IMR-90 (cell line): ENCODE results near the gene CCR5. TPM values are rescaled to one million over a fixed set of nuclear protein-coding genes. Genes with fewer than 3 reads are reported as not detected.

Experiments used
- ATAC-seq: fragments of 200-7000 bp; cut with Tn5 transposase; 2 replicates; pipeline ENCODE4 v1.9.1; 2020; ENCODE audit warnings: low read depth, mild to moderate bottlenecking, moderate library complexity
- BruUV-seq: library from RNA; stranded (reverse); fragments of 400-500 nt; replicated peaks from 2 replicates; lab custom pipeline; 2021; lab: Mats Ljungman, UMichigan
- CTCF ChIA-PET: fragments of 300-600 bp; formaldehyde crosslinking; extraction: SDS; loops from one replicate; lab custom pipeline; 2021; ENCODE audit warnings: antibody characterized with exemption; lab: Yijun Ruan, JAX
- POLR2A ChIA-PET: fragments of 300-600 bp; sonication (Branson Sonifier 250); formaldehyde crosslinking; loops from one replicate; lab custom pipeline; 2022; ENCODE audit warnings: antibody characterized with exemption; ENCODE audit not compliant: unreplicated experiment; lab: Charles Lee
- DNase-seq: peaks from one replicate; pipeline ENCODE4 v3.0.0; 2013
- H2AFZ ChIP-seq: replicated peaks from 2 replicates; pipeline ENCODE3; 2013; ENCODE audit warnings: low read length, mild to moderate bottlenecking; ENCODE audit not compliant: poor library complexity
- H2AK5ac ChIP-seq: 2 replicates; pipeline ENCODE4 v1.6.1; 2013; ENCODE audit warnings: low read depth, low read length, inconsistent platforms
- H2AK9ac ChIP-seq: replicated peaks from 2 replicates; pipeline ENCODE3; 2013; ENCODE audit warnings: mild to moderate bottlenecking, low read depth, low read length, moderate library complexity; ENCODE audit not compliant: poor library complexity
- H2BK120ac ChIP-seq: 2 replicates; pipeline ENCODE4 v1.6.1; 2013; ENCODE audit warnings: low read depth, low read length, inconsistent platforms
- H2BK15ac ChIP-seq: 3 replicates; pipeline ENCODE4 v1.6.1; 2013; ENCODE audit warnings: low read depth, low read length, inconsistent platforms
- H2BK20ac ChIP-seq: 2 replicates; pipeline ENCODE4 v1.6.1; 2013; ENCODE audit warnings: low read depth, mild to moderate bottlenecking, inconsistent platforms, low read length, moderate library complexity
- H2BK5ac ChIP-seq: 2 replicates; pipeline ENCODE4 v1.6.1; 2013; ENCODE audit warnings: mild to moderate bottlenecking, low read depth, low read length, inconsistent platforms; ENCODE audit not compliant: poor library complexity, severe bottlenecking
- H3K14ac ChIP-seq: replicated peaks from 2 replicates; pipeline ENCODE4 v1.6.1; 2013; ENCODE audit warnings: low read depth, low read length, inconsistent platforms
- H3K18ac ChIP-seq: 2 replicates; pipeline ENCODE4 v1.6.1; 2013; ENCODE audit warnings: low read depth, low read length, control low read depth
- H3K23ac ChIP-seq: 2 replicates; pipeline ENCODE4 v1.6.1; 2013; ENCODE audit warnings: low read depth, low read length, inconsistent platforms
- H3K27ac ChIP-seq: 2 replicates; pipeline ENCODE4 v1.5.1; 2013; ENCODE audit warnings: mild to moderate bottlenecking, control low read depth, low read length; ENCODE audit not compliant: insufficient read depth
- H3K27me3 ChIP-seq: 2 replicates; pipeline ENCODE4 v1.6.1; 2013; ENCODE audit warnings: low read length; ENCODE audit not compliant: control insufficient read depth, insufficient read depth
- H3K36me3 ChIP-seq: 2 replicates; pipeline ENCODE4 v1.6.1; 2013; ENCODE audit warnings: low read length, mixed read lengths; ENCODE audit not compliant: control insufficient read depth, insufficient read depth
- H3K4ac ChIP-seq: 2 replicates; pipeline ENCODE4 v1.6.1; 2013; ENCODE audit warnings: low read depth, low read length, inconsistent platforms
- H3K4me1 ChIP-seq: 2 replicates; pipeline ENCODE4 v1.6.1; 2013; ENCODE audit warnings: low read length, mixed read lengths; ENCODE audit not compliant: control insufficient read depth, insufficient read depth
- H3K4me2 ChIP-seq: 2 replicates; pipeline ENCODE4 v1.6.1; 2013; ENCODE audit warnings: low read depth, mild to moderate bottlenecking, control low read depth, low read length, moderate library complexity
- H3K4me3 ChIP-seq: 2 replicates; pipeline ENCODE4 v1.5.1; 2013; ENCODE audit warnings: low read depth, mild to moderate bottlenecking, control low read depth, low read length, moderate library complexity; ENCODE audit not compliant: insufficient read depth
- H3K56ac ChIP-seq: 2 replicates; pipeline ENCODE4 v1.6.1; 2013; ENCODE audit warnings: low read length, inconsistent platforms; ENCODE audit not compliant: insufficient read depth; ENCODE audit errors: extremely low read depth
- H3K79me1 ChIP-seq, 2 experiments: 2 replicates each; pipeline ENCODE4 v1.6.1; 2013; ENCODE audit warnings: low read length in 2 of 2, inconsistent platforms in 1 of 2, low read depth in 1 of 2
- H3K9ac ChIP-seq: 2 replicates; pipeline ENCODE4 v1.6.1; 2013; ENCODE audit warnings: low read depth, low read length, control low read depth
- H3K9me1 ChIP-seq: 2 replicates; pipeline ENCODE4 v1.6.1; 2013; ENCODE audit warnings: low read length, inconsistent platforms; ENCODE audit not compliant: insufficient read depth
- H3K9me3 ChIP-seq: 2 replicates; pipeline ENCODE4 v1.6.1; 2013; ENCODE audit warnings: low read length; ENCODE audit not compliant: control insufficient read depth, insufficient read depth
- H4K20me1 ChIP-seq: 2 replicates; pipeline ENCODE4 v1.6.1; 2013; ENCODE audit warnings: low read length, inconsistent platforms; ENCODE audit not compliant: insufficient read depth
- H4K5ac ChIP-seq: 2 replicates; pipeline ENCODE4 v1.6.1; 2013; ENCODE audit warnings: mild to moderate bottlenecking, low read depth, low read length, control low read depth
- H4K8ac ChIP-seq, 2 experiments: 2 replicates each; pipeline ENCODE4 v1.6.1; 2013; ENCODE audit warnings: low read depth in 2 of 2, low read length in 2 of 2, control low read depth in 1 of 2, inconsistent platforms in 1 of 2
- H4K91ac ChIP-seq: 2 replicates; pipeline ENCODE4 v1.6.1; 2013; ENCODE audit warnings: low read depth, low read length, inconsistent platforms; ENCODE audit not compliant: insufficient read depth
- CEBPB ChIP-seq: IDR thresholded peaks from 2 replicates; pipeline ENCODE4 v1.6.1; 2012; ENCODE audit warnings: low read depth, low read length, improper control_type of control experiment
- CTCF ChIP-seq: conservative IDR thresholded peaks from 2 replicates; pipeline ENCODE4 v1.5.1; 2012; ENCODE audit warnings: mild to moderate bottlenecking, low read depth, low read length, improper control_type of control experiment
- ELK1 ChIP-seq: fragments of 150-350 bp; IDR thresholded peaks from 2 replicates; pipeline ENCODE4 v1.6.1; 2016; ENCODE audit warnings: low read depth, mild to moderate bottlenecking, low read length, moderate library complexity, borderline replicate concordance
- FOS ChIP-seq: fragments of 150-350 bp; IDR thresholded peaks from 2 replicates; pipeline ENCODE4 v1.6.1; 2016; ENCODE audit warnings: low read depth, low read length
- NFE2L2 ChIP-seq: fragments of 150-350 bp; IDR thresholded peaks from 2 replicates; pipeline ENCODE4 v1.6.1; 2016; ENCODE audit warnings: low read depth, mild to moderate bottlenecking, low read length
- POLR2A ChIP-seq: IDR thresholded peaks from 2 replicates; pipeline ENCODE4 v1.6.1; 2012; ENCODE audit warnings: mild to moderate bottlenecking, low read depth, low read length
- RAD21 ChIP-seq: IDR thresholded peaks from 2 replicates; pipeline ENCODE4 v1.6.1; 2012; ENCODE audit warnings: low read length, improper control_type of control experiment
- RCOR1 ChIP-seq: IDR thresholded peaks from 2 replicates; pipeline ENCODE4 v1.6.1; 2012; ENCODE audit warnings: mild to moderate bottlenecking, low read length, improper control_type of control experiment; ENCODE audit not compliant: insufficient replicate concordance
- SMC3 ChIP-seq: fragments of 150-350 bp; IDR thresholded peaks from 2 replicates; pipeline ENCODE4 v1.6.1; 2016; ENCODE audit warnings: low read depth, mild to moderate bottlenecking, antibody characterized with exemption, low read length, moderate library complexity
- USF2 ChIP-seq: fragments of 150-350 bp; IDR thresholded peaks from 2 replicates; pipeline ENCODE4 v1.6.1; 2017; ENCODE audit warnings: mild to moderate bottlenecking, antibody characterized with exemption, low read length, low read depth
- WGBS, 2 experiments: methylation state at CpG; one replicate each; pipeline versions ENCODE4 v1.1.5 to v1.1.7; 2013; ENCODE audit warnings: missing lambda C conversion rate in 2 of 2; ENCODE audit not compliant: insufficient read length in 1 of 2; ENCODE audit errors: extremely low coverage in 2 of 2; 5-methylcytosine and 5-hydroxymethylcytosine counted together
- dilution Hi-C: fragments of 300-500 bp; cut with HindIII; formaldehyde crosslinking; loops from one replicate; pipeline ENCODE4 v1.14.3; 2018; ENCODE audit warnings: low sequenced_read_pairs; ENCODE audit not compliant: unreplicated experiment
- in situ Hi-C: fragments of 300-500 bp; cut with MboI; formaldehyde crosslinking; loops from 3 replicates; pipeline ENCODE4 v1.14.3; 2019; ENCODE audit warnings: low sequenced_read_pairs, inconsistent platforms, mixed read lengths
- intact Hi-C: fragments of 100-400 bp; cut with micrococcal nuclease; formaldehyde crosslinking; loops from 2 replicates; pipeline ENCODE4 v1.10.0; 2022
- polyA plus RNA-seq, 3 experiments: library from polyadenylated mRNA; depleted of rRNA; stranded (reverse); fragments of >200 nt; gene quantifications; 2 replicates each; pipeline ENCODE4 v1.2.3, GENCODE V29; 2012; ENCODE audit warnings: low replicate concordance in 1 of 3
- total RNA-seq: library from RNA; depleted of rRNA; stranded (reverse); fragments of >200 nt; gene quantifications from 2 replicates; pipeline ENCODE4 v1.2.3, GENCODE V29; 2012

Gene CCR5
- total and polyA plus RNA-seq, 2 of the 4 experiments (the other 2 are of a cell fraction): not detected

GRCh38 chr3:46419816-46420215 lies 49.1 kb downstream of the CCR5 start:
- no peak for ATAC-seq
- H4K20me1 ChIP-seq: no peaks in the 10 kb centered on the region
- H2AFZ ChIP-seq: no peak overlapping the region
- no peak overlapping the region for H4K8ac ChIP-seq
- no peak overlapping the region for H3K14ac ChIP-seq
- in situ Hi-C loops: no loop called here
- H3K18ac ChIP-seq: no peak overlapping the region
- no TSS peak for BruUV-seq
- no peak overlapping the region for H3K27ac ChIP-seq
- H3K4ac ChIP-seq: no peak overlapping the region
- intact Hi-C loops: no loop called here
- ChIA-PET POLR2A (no interaction called here), CTCF (no interaction called here)
- H3K27me3 ChIP-seq: peaks cover 8% of the 10 kb centered on the region
- H4K91ac ChIP-seq: no peak overlapping the region
- no peaks in the 10 kb centered on the region for H3K36me3 ChIP-seq
- TF ChIP-seq CEBPB: no peak
- TF ChIP-seq SMC3: no peak
- TF ChIP-seq RAD21: no peak
- no peak for TF ChIP-seq USF2
- TF ChIP-seq ELK1: no peak
- no peak for TF ChIP-seq NFE2L2
- TF ChIP-seq CTCF: no peak
- no peak for TF ChIP-seq POLR2A
- no peak for TF ChIP-seq FOS
- TF ChIP-seq RCOR1: no peak
- H3K79me1 ChIP-seq: no peaks in the 10 kb centered on the region
- no peak overlapping the region for H3K9ac ChIP-seq
- H2BK120ac ChIP-seq: no peak overlapping the region
- H3K4me3 ChIP-seq: no peak overlapping the region
- no peaks in the 10 kb centered on the region for H3K9me3 ChIP-seq
- H3K4me1 ChIP-seq: no peaks in the 10 kb centered on the region
- no peak overlapping the region for H2AK5ac ChIP-seq
- no peak overlapping the region for H2BK15ac ChIP-seq
- H3K9me1 ChIP-seq: no peaks in the 10 kb centered on the region; the same call in 1 of the 2 replicates
- no peak overlapping the region for H3K4me2 ChIP-seq
- no peak overlapping the region for H2AK9ac ChIP-seq
- dilution Hi-C loops: no loop called here
- no peak overlapping the region for H4K5ac ChIP-seq
- H3K56ac ChIP-seq: no peak overlapping the region
- no peak overlapping the region for H2BK5ac ChIP-seq
- no peak overlapping the region for H3K23ac ChIP-seq
- 83% methylated on average over 1 of the region's 4 CpGs; no CpG with 5 or more reads in 1 of the 2 experiments for WGBS, 2 experiments
- DNase-seq: no peak
- H2BK20ac ChIP-seq: no peak overlapping the region
